NCI-H345 treated with DMSO at 0.1 percent for 48 hours (cell line): ENCODE measurements around the gene CMIP.
A peak's percentile ranks its signal among the peaks of the same experiment; 100 is the strongest.

Experiments
- DNase-seq: peaks from one replicate; lab custom pipeline; 2025; ENCODE audit not compliant: unreplicated experiment; lab: John Stamatoyannopoulos, UW

Gene CMIP

DNA sequence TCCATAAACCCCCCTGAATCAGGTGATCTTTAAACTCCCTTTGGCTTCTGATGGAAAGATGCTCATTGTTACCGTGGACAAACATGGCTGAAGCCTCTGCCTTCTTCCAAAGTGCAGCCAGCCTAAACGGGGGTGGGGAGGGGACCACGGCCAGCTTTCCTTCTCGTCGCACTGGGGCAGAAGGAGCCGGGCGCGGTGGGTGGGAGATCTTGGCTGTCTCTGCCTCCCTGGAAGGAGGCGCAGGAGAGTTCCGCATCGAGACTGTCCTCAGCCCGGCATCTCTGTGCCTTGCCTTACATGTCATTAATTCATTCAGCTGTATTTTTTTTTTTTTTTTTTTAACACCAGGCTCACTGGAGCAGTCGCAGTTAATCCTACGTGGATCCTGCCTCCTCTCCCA is 171.2 kb downstream of the CMIP start:
- no peak for DNase-seq

DNA sequence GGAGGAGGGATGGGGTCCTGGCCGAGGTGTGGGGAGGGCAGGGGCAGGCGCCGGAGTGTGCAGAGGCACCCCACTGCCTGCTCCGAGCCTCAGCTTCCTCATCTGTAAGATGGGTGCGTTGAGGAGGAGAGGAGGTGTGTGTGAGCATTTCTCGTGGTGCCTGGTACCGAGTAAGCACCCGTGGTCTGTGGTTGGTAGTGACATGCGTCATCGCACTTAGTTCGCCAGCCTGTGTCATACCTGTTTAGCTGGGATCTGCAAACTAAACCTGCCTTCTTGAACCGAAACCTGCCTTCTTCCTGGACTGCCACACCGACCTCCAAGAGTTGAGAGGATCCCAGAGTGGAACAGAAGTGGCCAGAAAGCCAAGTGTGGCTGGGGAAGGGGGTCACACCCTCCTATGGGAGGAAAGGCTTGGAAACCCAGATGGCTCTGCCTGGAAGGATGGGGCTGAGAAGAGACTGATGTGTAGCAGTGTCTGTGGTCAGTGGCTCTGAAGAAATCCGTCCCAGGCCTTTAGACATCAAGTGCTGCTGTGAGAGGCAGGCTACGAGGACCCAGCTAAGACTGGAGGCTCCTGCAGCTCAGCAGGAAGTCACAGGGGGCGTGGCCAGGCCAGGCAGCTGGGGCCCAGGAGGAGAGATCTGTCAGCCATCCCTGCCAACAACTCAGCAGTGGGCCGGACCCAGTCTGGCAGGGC is 171.9 kb downstream of the CMIP start:
- no peak for DNase-seq

DNA sequence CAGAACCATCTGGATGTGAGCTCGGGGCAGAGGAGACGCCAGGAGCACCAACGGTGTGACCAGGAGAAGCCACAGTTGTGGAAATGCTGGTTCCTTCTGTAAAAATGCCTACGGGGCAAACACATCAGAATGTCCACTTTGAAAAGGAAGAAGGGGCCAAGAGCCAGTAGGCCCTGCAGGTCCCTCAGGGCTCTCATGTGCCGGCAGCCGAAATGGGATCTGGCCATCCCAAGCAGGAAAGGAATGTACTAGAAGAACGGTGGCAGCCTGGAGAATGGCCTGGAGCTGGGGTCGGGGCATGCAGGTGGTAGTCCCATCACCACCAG is 172.4 kb downstream of the CMIP start:
- no peak for DNase-seq

DNA sequence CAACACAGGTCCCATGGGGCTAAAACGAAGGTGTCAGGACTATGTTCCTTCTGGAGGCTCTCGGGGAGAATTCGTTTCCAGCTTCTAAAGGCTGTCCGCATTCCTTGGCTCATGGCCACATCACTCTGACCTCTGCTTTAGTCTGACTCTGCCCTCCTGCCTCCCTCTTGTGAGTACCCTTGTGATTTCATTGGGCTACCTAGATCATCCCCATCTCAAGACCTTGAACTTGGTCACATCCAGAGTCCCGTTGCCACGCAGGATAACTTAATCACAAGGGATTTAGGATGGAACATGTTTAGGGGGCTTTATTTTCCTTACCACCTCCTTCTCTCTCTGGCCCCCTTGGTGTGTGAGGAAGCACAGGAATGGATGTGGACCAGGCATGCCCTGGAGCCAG is 173.6 kb downstream of the CMIP start:
- no peak for DNase-seq

DNA sequence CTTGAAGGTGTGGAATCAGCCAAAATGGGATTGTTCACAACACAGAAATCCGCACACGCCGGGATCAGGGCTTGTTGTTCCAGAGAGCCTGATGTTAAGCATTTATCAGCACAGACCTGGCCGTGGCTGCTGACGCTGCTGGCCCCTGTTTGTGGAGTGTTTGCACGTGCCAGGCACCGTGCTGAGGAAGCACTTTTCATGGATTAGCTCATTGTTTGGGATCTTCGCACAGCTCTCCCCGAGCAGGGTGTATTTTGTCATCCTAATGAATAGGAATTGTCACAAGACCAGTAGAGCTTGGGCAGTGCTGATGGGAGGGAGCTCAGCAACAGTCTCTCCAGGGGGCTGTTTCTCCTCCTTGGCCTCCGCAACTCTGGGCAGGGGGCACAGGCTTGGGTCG is 174.1 kb downstream of the CMIP start:
- DNase-seq, result peak; percentile 88

DNA sequence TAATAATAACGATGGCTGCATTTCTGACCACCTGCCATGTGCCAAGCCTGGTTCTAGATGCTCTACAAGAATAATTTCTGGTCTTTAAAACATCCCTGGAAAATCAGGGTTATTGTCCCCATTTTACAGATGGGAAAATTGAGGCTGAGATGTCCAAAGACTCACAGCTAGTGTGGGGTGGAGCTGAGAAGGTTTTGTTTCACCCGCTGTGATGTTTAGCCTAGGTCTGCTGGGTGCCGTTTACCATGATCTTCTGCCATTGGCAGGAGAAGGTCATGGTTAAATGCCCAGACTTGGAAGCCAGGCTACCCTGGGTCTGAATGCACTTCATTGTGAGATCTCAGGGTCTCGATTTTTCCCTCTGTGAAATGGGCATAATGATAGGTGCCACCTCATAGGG is 175.4 kb downstream of the CMIP start:
- no peak for DNase-seq

DNA sequence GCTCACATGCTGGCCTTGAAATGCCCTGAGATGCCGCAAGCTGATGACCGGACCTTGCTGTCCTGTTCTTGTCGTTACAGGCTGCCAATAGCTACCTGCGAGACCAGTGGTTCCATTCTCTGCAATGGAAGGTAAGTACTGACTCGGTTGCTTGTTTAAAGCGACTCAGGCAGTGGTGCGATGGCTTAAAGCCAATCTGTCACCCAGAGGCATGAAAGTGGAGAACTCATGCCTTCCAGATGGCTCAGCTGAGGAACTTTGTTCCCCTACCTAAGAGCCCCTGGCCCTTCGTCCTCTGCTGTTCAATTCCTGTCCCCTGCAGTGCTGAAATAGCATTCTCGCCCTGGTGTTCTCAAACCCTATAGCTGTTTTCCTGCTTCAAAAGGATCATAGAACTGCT is 176.2 kb downstream of the CMIP start:
- no peak for DNase-seq

DNA sequence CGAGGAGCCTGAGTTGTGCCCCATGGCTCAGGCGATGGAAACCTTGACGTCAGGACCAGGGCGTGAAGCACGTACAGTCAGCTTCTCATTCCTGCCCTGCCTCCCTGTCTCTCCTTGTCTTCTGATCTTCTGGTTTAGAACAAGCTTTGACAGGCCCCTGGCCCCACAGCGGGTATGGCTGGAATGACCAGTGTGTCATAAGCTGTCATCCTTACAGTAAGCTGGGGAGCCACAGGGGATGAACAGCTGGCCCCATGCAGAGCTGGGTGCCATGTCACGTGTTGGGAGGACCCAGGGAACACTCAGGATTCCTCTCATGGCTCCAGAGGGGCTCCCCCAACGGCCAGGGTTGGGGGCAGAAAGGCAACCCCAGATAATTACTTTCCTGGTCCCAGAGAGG is 176.9 kb downstream of the CMIP start:
- no peak for DNase-seq

DNA sequence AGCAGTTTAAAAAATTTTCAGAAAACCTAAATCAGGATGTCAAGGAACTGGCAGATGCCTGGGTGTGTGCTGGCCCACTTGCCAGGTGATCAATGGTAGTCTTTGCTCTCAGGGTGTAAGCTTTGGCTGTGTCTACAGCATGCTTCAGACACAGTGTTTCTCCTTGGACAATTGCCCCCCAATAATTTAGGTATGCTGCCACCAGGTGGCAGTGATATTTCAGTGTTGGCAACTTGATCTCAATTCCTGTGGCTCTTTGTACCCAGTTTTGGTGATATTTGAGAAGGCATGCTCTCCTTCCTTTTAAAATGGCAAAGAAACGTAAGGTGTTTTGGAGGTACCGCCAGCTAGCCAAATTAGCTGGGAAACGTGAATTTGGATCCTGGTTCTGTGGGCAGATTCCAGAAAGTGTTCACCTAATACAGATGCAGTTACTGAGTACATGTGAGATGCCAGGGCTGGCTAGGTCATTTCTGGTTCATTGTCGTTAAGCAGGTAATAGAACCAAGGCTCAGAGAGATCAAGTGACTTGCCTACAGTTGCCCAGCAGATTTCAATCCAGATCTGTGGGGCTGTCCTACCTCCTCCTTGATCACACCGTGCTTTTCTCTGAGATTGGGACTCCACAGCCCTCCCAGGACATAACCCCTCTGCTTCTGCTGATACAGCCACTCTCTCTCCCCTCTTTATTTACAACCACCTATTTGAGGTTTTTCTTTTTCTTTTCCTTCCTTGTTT is 178.9 kb downstream of the CMIP start:
- DNase-seq, result peak; percentile 36

DNA sequence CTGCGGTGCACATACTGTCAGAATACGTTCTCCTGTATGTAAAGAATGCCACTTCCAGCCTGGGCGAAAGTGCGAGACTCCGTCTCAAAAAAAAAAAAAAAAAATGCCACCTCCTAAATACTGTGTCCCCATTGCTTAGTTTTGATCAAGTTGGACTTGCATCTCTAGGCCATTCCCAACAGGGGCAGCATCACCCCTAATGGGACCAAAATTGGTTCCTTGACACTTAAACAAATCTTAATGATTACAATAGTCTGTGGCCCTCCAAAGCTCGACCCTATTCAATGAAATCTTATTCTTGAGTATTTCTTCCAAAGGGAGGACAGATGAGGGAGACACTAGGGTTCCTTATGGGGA is 179.8 kb downstream of the CMIP start:
- no peak for DNase-seq

DNA sequence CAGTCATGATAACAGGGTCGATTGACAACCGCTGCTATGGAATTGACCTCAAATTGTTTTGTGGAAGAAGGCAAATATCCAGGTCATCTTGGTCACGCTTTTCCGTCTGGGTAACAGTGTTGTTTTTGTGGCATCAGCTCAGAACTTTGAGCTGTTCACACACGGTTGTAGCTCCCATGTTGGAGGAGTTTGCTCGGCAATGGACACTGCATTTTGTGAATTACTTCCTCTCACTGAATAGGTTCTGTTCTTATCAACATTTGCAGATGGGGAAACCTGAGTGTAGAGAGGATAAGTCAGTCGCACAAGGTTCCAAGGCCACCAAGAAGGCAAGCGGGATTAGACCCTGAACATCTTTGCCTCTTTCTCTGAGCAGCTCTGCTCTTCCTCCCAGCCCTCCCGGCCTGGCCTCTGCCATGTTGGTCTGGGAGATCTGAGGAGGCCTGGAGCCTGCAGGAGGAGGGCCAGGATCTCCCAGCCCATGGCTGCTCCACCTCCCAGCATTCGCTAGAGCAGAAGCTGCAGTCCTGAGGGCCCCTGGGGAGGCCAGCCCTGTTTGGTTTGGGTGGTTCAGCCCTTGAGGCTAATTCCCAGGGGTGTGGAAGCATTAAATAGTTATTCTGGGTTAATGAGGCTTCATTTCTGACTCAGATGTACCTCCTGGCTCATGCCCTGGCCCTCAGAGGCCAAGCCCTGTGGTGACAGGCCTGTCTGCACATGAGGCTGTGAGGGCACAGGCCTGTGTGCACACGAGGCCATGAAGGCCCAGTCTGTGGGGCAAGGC is 180.3 kb downstream of the CMIP start:
- DNase-seq, result no peak

DNA sequence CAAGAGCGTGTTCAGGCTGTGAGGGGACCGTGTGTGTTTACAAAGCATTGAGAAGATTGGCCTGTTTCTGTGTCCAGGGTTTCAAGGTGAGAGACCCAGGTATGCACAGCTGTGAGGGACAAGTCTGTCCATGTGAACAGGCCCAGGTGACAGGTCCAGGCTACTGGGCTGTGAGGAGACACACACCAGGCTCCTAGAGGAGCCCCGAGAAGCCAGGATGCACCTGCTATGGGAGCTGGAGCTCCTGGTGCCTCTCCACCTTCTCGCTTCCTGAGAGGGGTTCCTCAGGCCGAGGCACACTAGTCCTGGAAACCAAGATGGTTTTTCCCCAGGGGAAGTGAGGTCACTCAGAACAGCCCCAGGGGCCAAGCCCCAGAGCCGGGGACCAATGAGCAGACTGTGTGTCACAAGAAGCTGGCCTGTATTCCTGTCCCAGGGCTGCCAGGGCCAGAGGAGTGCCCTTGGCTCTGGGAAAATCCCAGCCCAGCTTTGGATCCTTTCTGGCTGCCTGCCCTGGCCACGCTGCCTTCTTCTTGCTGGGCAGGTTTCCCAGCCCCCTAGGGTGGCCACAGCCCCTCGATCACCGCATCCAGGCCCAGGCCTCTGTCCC is 181.0 kb downstream of the CMIP start:
- DNase-seq, result no peak

DNA sequence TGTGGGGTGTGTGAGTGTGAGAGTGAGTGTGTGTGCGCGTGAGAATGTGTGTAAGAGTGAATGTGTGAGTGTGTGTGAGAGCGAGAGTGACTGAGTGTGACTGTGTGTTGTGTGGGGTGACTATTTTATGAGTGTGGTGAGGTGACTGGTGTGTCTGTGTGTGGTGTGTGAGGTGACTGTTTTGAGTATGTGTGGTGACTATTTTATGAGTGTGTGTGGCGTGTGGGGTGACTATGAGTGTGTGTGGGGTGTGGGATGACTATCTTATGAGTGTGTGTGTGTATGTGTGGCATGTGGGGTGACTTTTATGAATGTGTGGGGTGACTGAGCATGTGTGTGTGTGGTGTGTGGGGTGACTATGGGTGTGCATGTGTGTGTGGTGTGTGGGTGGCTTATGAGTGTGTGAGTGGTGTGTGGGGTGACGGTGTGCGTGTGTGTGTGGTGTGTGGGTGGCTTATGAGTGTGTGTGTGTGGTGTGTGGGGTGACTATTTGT is 181.6 kb downstream of the CMIP start:
- no peak for DNase-seq

DNA sequence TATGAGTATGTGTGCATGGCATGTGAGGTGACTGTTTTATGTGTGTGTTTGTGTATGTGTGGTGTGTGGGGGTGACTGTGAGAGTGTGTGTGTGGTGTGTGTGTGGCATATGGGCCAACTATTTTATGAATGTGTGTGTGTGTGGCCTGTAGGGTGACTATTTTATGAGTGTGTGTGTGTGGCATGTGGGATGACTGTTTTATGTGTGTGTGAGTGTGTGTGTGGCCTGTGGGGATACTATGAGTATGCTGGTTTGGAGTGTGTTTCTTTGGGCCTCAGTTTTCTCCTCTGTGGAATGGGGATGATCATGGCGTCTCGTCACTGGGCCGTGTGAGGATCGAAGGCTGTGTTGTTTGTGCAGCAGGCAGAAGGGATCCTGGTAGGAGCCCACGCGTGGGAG is 182.4 kb downstream of the CMIP start:
- DNase-seq, result no peak

DNA sequence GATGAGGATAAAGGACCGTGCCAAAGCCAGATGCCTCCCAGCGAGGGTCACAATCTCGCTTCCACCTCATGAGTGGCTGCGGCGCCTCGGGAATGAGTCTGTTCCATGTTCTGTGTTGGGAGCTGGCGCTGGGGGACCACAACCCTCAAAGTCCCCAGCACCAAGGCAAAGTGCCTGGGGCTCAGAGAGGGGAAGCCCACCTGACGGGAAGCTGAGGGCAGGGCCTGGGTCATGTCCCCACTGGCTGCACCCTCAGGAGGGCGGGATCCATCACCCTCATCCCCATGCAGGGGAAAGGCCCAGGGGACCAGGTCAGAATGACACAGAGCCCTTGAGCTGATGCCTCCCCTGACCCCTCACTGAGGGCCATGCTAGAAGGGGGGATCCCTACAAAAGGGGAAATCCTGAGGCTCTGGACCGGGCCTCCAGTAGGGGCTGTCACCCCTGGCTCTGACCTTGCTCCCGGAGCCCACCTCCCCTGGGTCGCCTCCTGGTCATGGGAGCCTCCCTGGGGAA is 183.2 kb downstream of the CMIP start:
- DNase-seq, result no peak

DNA sequence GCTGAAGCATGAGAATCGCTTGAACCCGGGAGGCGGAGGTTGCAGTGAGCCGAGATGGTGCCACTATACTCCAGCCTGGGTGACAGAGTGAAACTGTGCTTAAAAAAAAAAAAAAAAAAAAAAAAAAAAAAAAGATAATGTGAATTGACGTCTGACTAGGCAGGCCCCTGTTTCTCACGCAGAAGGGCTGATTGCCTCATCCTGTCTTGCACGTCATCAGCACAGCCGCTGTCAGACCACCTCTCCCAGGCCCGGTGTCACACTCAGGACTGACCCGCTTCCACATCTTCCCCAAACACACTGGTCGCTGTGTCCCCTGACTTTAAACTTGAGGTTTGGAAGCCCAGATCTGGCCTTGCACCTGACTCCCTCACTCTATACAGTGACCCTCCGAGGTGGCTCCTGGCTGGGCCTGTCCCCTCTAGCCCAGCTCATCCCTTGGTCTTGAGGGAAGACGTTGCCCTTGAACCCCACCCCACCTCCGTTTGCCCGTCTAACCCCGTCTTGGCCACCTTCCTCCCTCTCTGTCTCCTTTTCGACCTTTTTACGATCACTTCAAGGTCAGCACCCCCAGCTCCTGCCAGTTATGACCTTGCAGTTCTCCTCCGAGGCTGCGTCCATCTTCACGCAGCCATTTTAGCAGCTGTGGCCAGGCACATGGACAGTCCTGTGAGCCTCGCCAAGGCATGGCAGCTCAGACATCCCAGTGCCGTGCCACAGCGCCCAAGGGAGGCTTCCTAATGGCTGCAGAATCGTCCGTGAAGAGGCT is 184.6 kb downstream of the CMIP start:
- DNase-seq, result no peak

DNA sequence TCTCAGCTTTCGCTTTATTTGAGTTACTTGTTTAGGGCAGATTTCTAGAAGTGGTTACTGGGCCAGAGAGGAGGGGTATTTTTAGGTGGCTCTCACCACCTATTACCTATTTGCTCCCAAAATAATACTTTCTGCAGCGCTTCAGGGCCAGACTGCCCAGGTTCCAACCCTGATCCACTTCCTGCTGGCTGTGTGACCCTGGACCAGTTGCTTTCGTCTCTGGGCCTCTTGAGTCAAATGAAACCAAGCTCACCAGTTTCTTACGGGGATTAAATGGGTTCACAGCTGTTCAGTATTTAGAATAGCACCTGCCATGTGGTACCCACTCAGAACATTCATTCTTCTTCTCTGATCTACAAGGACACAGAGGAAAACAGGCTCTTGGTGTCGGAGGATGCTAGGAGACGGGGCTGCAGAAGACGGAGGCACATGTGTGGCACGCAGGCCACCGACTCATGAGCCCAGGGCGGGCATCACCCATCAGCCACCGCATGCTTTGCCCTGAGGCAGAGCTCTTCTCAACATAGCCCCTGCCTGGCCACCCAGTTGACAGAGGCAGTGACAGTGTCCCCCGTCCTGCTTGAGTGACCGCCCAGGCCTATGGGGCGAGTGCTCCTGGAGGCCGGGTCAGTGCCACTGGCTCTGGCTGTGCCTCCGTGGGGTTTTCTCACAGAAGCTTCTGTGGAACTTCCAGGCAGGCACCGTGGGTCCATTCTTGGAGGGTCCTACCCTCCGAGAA is 185.5 kb downstream of the CMIP start:
- DNase-seq, result no peak

DNA sequence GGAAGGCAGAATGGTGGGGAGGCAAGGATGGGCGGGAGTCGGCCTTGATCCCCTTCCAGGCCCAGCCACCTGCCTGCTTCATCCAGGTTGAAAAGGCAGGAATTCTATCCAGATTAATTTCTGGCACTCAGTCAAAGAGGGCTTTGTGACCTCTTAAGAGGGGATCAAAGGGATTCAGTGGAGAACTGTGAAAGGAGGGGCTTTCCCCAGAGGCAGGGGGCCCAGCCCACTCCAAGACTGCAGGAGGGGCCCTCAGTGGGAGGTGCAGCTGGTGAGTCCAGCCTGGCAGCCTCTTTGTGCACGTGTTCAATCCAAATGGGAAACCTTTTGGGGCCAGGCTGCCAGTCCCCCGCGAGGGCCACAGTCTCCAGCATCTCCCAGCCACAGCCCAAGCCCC is 186.0 kb downstream of the CMIP start:
- peak; percentile 70 for DNase-seq

DNA sequence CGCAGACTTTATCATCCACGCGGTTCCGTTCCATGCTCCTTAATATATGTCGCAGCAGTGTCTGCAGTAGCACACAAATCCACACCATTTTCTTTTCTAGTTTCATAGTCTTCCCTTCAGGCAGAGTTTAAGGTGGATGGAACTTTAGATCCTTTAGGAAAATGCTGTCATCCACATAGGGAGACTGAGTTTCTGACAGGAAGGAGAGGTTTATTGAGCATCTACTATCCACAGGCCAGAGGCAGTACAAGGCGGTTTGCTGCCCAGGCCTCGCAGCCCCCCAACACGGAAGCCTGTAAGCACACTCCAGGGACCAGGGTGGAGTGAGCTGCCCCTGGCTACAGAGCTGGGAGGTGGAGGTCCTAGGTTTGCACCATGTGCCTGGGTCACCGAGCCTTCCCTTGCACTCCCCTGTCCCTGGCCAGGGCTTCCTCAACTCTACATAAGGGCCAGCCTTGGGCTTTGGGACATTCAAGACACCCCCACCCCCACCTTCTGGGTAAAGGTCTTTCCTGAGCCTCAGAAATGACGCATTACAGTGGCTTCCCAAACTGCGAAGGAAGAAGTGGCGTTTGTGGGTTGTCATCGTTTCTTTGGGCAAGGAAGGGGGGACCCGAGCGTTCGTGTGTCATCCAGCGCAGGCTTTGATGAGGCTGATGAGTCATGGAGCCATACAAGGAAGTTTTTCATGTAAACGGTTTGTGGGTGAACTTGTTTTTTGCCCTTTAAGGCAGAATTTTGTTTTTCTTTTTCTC is 188.0 kb downstream of the CMIP start:
- DNase-seq, result no peak
